Measurements from ENCODE around the gene ODR4. TPM values are rescaled to one million over a fixed set of nuclear protein-coding genes. Genes with fewer than 3 reads are reported as not detected.

ODR4 gene
- total and polyA plus RNA-seq, 2 donors (not counting 3 experiments of a cell fraction or from before 2014, with no cell fraction given): 6.0 to 18.6 TPM

GRCh38 chr1:186327331-186327730, 48.3 kb upstream of the ODR4 start:
- H2AFZ ChIP-seq (ENCODE audit: low read depth, low read length): no peak overlapping the region
- no peak overlapping the region for H3K27ac ChIP-seq (ENCODE audit: insufficient read depth, low read depth, low read length)
- DNase-seq (ENCODE audit: low read depth, low spot score): no peak
- H3K4me3 ChIP-seq (replicated peaks in 1 of 3; ENCODE audit: insufficient read depth in 1 of 3, low read depth in 1 of 3, low read length in 3 of 3): no peak overlapping the region
- H4K20me1 ChIP-seq (replicated peaks; ENCODE audit: control insufficient read depth, extremely low read depth, insufficient read depth, low read length): no peaks in the 10 kb centered on the region
- no peaks in the 10 kb centered on the region for H3K79me2 ChIP-seq (ENCODE audit: control insufficient read depth, insufficient read depth, low read length)
- H3K4me1 ChIP-seq (ENCODE audit: control insufficient read depth, extremely low read depth, insufficient read depth, low read length): no peaks in the 10 kb centered on the region
- no peak overlapping the region for H3K9ac ChIP-seq (replicated peaks; ENCODE audit: extremely low read depth, insufficient read depth, low read length)
- no peaks in the 10 kb centered on the region for H3K9me1 ChIP-seq (replicated peaks; ENCODE audit: control insufficient read depth, extremely low read depth, insufficient read depth, low read length)
- FAIRE-seq: no peak
- BruUV-seq (replicated peaks): no TSS peak
- POLR2A ChIA-PET: no interaction called here
- CTCF ChIA-PET: interaction anchor here (0.9 kb wide), 1 partner anchor 18 kb away, joined by 3 read pairs; no protein-coding TSS in a partner anchor
- intact Hi-C loops (cut with micrococcal nuclease): loop anchor here (5.0 kb wide), 1 partner anchor 35 kb away; no protein-coding TSS in a partner anchor
- no peaks in the 10 kb centered on the region for H3K9me3 ChIP-seq (replicated peaks; ENCODE audit: control insufficient read depth, insufficient read depth, low read length)
- peaks cover 9 to 38% of the 10 kb centered on the region in 2 experiments for H3K36me3 ChIP-seq (ENCODE audit: control insufficient read depth in 2 of 2, extremely low read depth in 1 of 2, insufficient read depth in 2 of 2, low read length in 2 of 2)
- H3K4me2 ChIP-seq (ENCODE audit: insufficient read depth, low read length): no peak overlapping the region
- dilution Hi-C loops (cut with MboI; ENCODE audit: extremely low pct_ligation_motif_present, low sequenced_read_pairs): no loop called here
- no peaks in the 10 kb centered on the region for H3K27me3 ChIP-seq (ENCODE audit: control insufficient read depth in 2 of 2, insufficient read depth in 2 of 2, low read length in 2 of 2)
- TF ChIP-seq JUN (IDR thresholded peaks at IDR 0.05; ENCODE audit: borderline replicate concordance, insufficient read depth, insufficient read length, low read depth) (peak; percentile 17), EZH2 (IDR thresholded peaks at IDR 0.05; ENCODE audit: borderline replicate concordance, low read depth, low read length, severe bottlenecking) (no peak), POLR2A (IDR thresholded peaks at IDR 0.05; ENCODE audit: low read depth, low read length) (no peak)

GRCh38 chr1:186330758-186331157, 44.9 kb upstream of the ODR4 start:
- BruUV-seq (replicated peaks): no TSS peak
- H3K4me1 ChIP-seq (ENCODE audit: control insufficient read depth, extremely low read depth, insufficient read depth, low read length): no peaks in the 10 kb centered on the region
- CTCF ChIA-PET: interaction anchor here (0.5 to 4.1 kb wide), 9 partner anchors 8 to 1203 kb away, joined by 3 to 34 read pairs (median 12); no protein-coding TSS in a partner anchor
- no peak for TF ChIP-seq EZH2 (IDR thresholded peaks at IDR 0.05; ENCODE audit: borderline replicate concordance, low read depth, low read length, severe bottlenecking)
- TF ChIP-seq CTCF (IDR thresholded peaks at IDR 0.05; ENCODE audit: extremely low read depth in 1 of 2, insufficient read depth in 1 of 2, low read depth in 1 of 2, low read length in 2 of 2): peak; percentile 7 to 17
- H3K79me2 ChIP-seq (ENCODE audit: control insufficient read depth, insufficient read depth, low read length): no peaks in the 10 kb centered on the region
- dilution Hi-C loops (cut with MboI; ENCODE audit: extremely low pct_ligation_motif_present, low sequenced_read_pairs) (no loop called here), intact Hi-C loops (cut with micrococcal nuclease) (loop anchor here (10.0 kb wide), 1 partner anchor 1026 kb away; no protein-coding TSS in a partner anchor)
- H4K20me1 ChIP-seq (replicated peaks; ENCODE audit: control insufficient read depth, extremely low read depth, insufficient read depth, low read length): no peaks in the 10 kb centered on the region
- H3K27ac ChIP-seq (ENCODE audit: insufficient read depth, low read depth, low read length): no peak overlapping the region
- POLR2A ChIA-PET: no interaction called here
- H2AFZ ChIP-seq (ENCODE audit: low read depth, low read length): no peak overlapping the region
- no peak overlapping the region for H3K4me3 ChIP-seq (replicated peaks in 1 of 3; ENCODE audit: insufficient read depth in 1 of 3, low read depth in 1 of 3, low read length in 3 of 3)
- H3K36me3 ChIP-seq (ENCODE audit: control insufficient read depth in 2 of 2, extremely low read depth in 1 of 2, insufficient read depth in 2 of 2, low read length in 2 of 2): peaks cover 20 to 46% of the 10 kb centered on the region in 2 experiments
- no peaks in the 10 kb centered on the region for H3K9me3 ChIP-seq (replicated peaks; ENCODE audit: control insufficient read depth, insufficient read depth, low read length)
- no peak overlapping the region for H3K9ac ChIP-seq (replicated peaks; ENCODE audit: extremely low read depth, insufficient read depth, low read length)
- H3K4me2 ChIP-seq (ENCODE audit: insufficient read depth, low read length): no peak overlapping the region
- DNase-seq (ENCODE audit: low read depth, low spot score): no peak
- no peaks in the 10 kb centered on the region for H3K27me3 ChIP-seq (ENCODE audit: control insufficient read depth in 2 of 2, insufficient read depth in 2 of 2, low read length in 2 of 2)
- FAIRE-seq: no peak
- no peaks in the 10 kb centered on the region for H3K9me1 ChIP-seq (replicated peaks; ENCODE audit: control insufficient read depth, extremely low read depth, insufficient read depth, low read length)

Data from endothelial cell of umbilical vein (primary cell).